A549 treated with ZK216348 at 1 μM for 4 hours (cell line): ENCODE data around the gene CD55. TPM values are rescaled to one million over a fixed set of nuclear protein-coding genes. Genes with fewer than 3 reads are reported as not detected.

Source experiments
- total RNA-seq: library from RNA; stranded (reverse); fragments of 200-300 nt; extraction: Qiagen RNA extraction; gene quantifications from 5 replicates; pipeline ENCODE4 v1.2.3, GENCODE V29; 2022; ENCODE audit warnings: low read depth

Gene CD55, protein sequence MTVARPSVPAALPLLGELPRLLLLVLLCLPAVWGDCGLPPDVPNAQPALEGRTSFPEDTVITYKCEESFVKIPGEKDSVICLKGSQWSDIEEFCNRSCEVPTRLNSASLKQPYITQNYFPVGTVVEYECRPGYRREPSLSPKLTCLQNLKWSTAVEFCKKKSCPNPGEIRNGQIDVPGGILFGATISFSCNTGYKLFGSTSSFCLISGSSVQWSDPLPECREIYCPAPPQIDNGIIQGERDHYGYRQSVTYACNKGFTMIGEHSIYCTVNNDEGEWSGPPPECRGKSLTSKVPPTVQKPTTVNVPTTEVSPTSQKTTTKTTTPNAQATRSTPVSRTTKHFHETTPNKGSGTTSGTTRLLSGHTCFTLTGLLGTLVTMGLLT
- 110 to 135 TPM (median 120 TPM) in 5 replicates for total RNA-seq

DNA sequence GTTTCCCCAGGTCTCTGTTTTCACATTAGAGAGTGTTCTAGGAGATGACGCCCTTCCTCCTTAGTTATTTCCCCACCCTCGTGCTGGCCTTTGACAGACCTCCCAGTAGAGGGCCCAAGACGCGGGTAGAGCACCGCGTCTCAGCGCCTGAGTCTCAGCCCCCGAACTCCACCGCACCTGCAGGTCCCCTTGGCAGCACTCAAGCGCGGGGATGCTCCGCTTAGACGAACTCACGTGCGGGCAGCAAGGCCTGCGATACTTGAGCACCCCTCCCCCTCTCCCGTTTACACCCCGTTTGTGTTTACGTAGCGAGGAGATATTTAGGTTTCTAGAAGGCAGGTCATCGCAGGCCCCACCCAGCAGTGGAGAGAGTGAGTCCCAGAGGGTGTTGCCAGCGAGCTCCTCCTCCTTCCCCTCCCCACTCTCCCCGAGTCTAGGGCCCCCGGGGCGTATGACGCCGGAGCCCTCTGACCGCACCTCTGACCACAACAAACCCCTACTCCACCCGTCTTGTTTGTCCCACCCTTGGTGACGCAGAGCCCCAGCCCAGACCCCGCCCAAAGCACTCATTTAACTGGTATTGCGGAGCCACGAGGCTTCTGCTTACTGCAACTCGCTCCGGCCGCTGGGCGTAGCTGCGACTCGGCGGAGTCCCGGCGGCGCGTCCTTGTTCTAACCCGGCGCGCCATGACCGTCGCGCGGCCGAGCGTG is at the start of gene CD55:
CD55 (plus strand) TSS at position 600 of the 711 bp plus-strand sequence; CDS start at position 688, 88 bp downstream.

Other genes with a start within 250 kb of the CD55 start
- 1.2 to 2.1 TPM (median 1.6 TPM) in 5 replicates for gene C4BPB, start 232.8 kb upstream of the CD55 start, total RNA-seq
- 0.33 to 0.86 TPM (median 0.78 TPM) in 5 replicates for gene C4BPA, start 217.4 kb upstream of the CD55 start, total RNA-seq
- not detected in 5 replicates for gene CR2, start 132.7 kb downstream of the CD55 start, total RNA-seq
- not detected in 5 replicates for gene CR1, start 174.5 kb downstream of the CD55 start, total RNA-seq